Ishikawa (cell line): ENCODE measurements around the gene ALG14.

Experiments
- CEBPB ChIP-seq: IDR thresholded peaks from 2 replicates; pipeline ENCODE4 v1.6.1; 2012
- CREB1 ChIP-seq: IDR thresholded peaks from 2 replicates; pipeline ENCODE4 v1.6.1; 2012; ENCODE audit warnings: low read depth
- EGR1 ChIP-seq: IDR thresholded peaks from 2 replicates; pipeline ENCODE4 v1.6.1; 2012
- EP300 ChIP-seq: IDR thresholded peaks from 2 replicates; pipeline ENCODE4 v1.6.1; 2012; ENCODE audit warnings: borderline replicate concordance
- FOXM1 ChIP-seq: IDR thresholded peaks from 2 replicates; pipeline ENCODE4 v1.6.1; 2012; ENCODE audit warnings: low read depth, borderline replicate concordance
- MAX ChIP-seq: IDR thresholded peaks from 2 replicates; pipeline ENCODE4 v1.6.1; 2012
- NFIC ChIP-seq: IDR thresholded peaks from 2 replicates; pipeline ENCODE4 v1.6.1; 2012
- RAD21 ChIP-seq: IDR thresholded peaks from 2 replicates; pipeline ENCODE4 v1.6.1; 2012; ENCODE audit warnings: low read depth
- REST ChIP-seq: IDR thresholded peaks from 2 replicates; pipeline ENCODE4 v1.6.1; 2012; ENCODE audit warnings: low read depth, mild to moderate bottlenecking
- TAF1 ChIP-seq: IDR thresholded peaks from 2 replicates; pipeline ENCODE4 v1.6.1; 2012; ENCODE audit warnings: low read depth, mild to moderate bottlenecking
- TCF12 ChIP-seq: IDR thresholded peaks from 2 replicates; pipeline ENCODE4 v1.6.1; 2012; ENCODE audit warnings: low read depth
- TEAD4 ChIP-seq: IDR thresholded peaks from 2 replicates; pipeline ENCODE4 v1.6.1; 2012
- USF1 ChIP-seq: IDR thresholded peaks from 2 replicates; pipeline ENCODE4 v1.6.1; 2012
- YY1 ChIP-seq: IDR thresholded peaks from 2 replicates; pipeline ENCODE4 v1.6.1; 2012; ENCODE audit warnings: low read depth
- ZBTB7A ChIP-seq: IDR thresholded peaks from 2 replicates; pipeline ENCODE4 v1.6.1; 2012; ENCODE audit warnings: low read depth

The ALG14 gene

GRCh38 chr1:94953746-94954145, 119.0 kb downstream of the ALG14 start:
- TF ChIP-seq TAF1 (no peak), NFIC (no peak), REST (no peak), EGR1 (no peak), YY1 (no peak), TEAD4 (no peak), CEBPB (no peak), TCF12 (no peak), ZBTB7A (no peak), MAX (no peak), EP300 (no peak), CREB1 (no peak), RAD21 (no peak), USF1 (no peak), FOXM1 (no peak)

GRCh38 chr1:94953107-94953506, 119.6 kb downstream of the ALG14 start:
- no peak for TF ChIP-seq FOXM1
- TF ChIP-seq EP300 = no peak
- TF ChIP-seq TEAD4 = no peak
- TF ChIP-seq EGR1 = no peak
- TF ChIP-seq USF1 = no peak
- TF ChIP-seq REST = no peak
- TF ChIP-seq CREB1 = no peak
- no peak for TF ChIP-seq RAD21
- no peak for TF ChIP-seq TAF1
- no peak for TF ChIP-seq MAX
- no peak for TF ChIP-seq YY1
- no peak for TF ChIP-seq CEBPB
- no peak for TF ChIP-seq TCF12
- no peak for TF ChIP-seq NFIC
- no peak for TF ChIP-seq ZBTB7A

GRCh38 chr1:94952539-94952938, 120.2 kb downstream of the ALG14 start:
- no peak for TF ChIP-seq RAD21
- no peak for TF ChIP-seq TCF12
- no peak for TF ChIP-seq ZBTB7A
- no peak for TF ChIP-seq REST
- TF ChIP-seq TEAD4 = no peak

- TF ChIP-seq CEBPB (no peak), FOXM1 (no peak), USF1 (no peak), ZBTB7A (no peak), MAX (no peak), EGR1 (no peak), REST (no peak), NFIC (no peak), TCF12 (no peak), EP300 (no peak), CREB1 (no peak), TAF1 (no peak)
These were observed 121.1 kb downstream of the ALG14 start for GRCh38 chr1:94951509-94952208.
